ENCODE data around the gene COL2A1.

The COL2A1 gene

DNA sequence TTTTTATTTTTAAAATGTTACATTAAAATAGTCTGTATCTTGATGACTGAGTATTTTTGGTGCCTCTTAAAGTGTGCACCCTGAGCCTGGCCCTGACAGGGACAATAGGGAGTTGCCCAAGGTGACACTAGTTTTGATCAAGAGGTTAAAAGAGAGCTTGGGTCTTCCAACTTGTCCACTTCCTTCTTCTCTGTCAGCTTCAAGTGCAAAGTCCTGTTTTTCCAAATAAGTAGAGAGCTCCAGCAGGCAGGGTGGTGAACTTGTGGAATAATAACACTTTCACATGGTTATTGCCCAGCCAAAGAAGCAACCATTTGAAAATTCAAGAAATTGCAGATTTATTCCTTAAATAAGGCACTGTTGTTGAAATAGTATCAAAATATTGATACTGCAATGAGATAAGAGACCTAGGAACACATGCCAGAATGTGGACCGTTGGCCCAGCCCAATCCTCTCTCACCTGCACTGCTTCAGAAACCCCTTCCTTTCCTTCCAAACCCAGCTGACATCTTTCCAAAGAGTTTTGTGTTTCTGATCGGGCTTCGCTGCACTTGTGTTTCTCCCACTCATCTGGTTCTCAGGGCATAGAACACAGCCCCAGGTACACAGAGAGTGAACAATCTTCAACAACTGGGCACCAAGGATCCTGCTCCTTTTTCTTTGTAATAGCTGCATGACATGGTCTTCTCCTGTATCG, 13.8 kb upstream of the COL2A1 start:
- TF ChIP-seq, protein P1, sequence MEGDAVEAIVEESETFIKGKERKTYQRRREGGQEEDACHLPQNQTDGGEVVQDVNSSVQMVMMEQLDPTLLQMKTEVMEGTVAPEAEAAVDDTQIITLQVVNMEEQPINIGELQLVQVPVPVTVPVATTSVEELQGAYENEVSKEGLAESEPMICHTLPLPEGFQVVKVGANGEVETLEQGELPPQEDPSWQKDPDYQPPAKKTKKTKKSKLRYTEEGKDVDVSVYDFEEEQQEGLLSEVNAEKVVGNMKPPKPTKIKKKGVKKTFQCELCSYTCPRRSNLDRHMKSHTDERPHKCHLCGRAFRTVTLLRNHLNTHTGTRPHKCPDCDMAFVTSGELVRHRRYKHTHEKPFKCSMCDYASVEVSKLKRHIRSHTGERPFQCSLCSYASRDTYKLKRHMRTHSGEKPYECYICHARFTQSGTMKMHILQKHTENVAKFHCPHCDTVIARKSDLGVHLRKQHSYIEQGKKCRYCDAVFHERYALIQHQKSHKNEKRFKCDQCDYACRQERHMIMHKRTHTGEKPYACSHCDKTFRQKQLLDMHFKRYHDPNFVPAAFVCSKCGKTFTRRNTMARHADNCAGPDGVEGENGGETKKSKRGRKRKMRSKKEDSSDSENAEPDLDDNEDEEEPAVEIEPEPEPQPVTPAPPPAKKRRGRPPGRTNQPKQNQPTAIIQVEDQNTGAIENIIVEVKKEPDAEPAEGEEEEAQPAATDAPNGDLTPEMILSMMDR (IDR thresholded peaks at IDR 0.05; ENCODE audit: low read depth, low read length), result no peak
- no peak for DNase-seq (ENCODE audit: extremely low read depth, low read depth)

DNA sequence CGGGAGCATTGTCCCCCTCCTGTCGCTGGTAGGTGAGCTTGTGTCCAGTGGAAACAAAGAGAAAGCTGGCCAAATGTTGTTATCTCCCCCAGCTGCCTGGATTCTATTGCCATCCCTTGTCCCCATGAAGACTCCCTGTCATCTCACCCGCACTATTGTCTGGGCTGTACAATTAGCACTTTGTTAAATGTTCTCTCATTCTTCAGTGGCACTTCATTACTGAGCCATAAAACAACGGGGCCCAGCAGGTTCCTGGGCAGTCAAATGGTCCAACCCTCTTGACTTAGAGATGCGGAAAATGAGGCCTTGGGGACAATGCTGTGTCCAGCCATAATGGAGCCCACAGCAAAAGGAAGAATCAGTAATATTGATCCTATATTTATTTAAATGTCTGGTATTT, 13.2 kb upstream of the COL2A1 start:
- DNase-seq (ENCODE audit: extremely low read depth, low read depth), result no peak
- TF ChIP-seq, protein P1 (IDR thresholded peaks at IDR 0.05; ENCODE audit: low read depth, low read length), result no peak

DNA sequence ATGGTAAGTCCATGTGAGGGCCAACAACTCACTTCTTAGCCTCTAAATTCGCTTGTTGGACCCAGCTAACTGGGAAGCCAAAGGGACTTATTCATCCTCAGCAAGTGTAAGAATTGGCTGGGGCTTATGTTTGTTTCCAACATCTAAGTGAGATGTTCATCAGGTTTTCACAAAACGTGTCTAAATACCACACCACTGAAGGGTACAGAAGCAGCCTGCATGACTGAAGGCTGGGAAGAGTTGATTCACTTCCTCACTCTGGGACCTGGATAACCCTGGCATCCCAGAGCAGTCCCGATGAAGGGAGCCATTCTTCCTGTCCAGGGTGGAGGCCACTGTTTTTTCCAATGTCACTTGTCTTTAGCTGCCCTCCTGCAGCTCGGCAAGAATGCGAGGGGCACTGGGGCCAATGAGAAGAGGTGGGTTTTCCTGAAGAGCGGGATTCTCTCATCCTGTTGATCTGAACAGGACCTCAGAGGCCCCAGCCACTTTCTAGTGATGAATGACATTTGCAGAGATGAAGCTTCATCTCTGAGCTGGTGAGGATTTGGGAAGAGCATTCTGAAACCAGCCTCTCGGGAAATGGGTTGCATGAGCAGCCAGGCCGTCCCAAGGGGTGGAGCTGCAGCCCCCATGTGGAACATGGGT, 12.2 kb upstream of the COL2A1 start:
- no peak for DNase-seq (ENCODE audit: extremely low read depth, low read depth)
- TF ChIP-seq, protein P1 (IDR thresholded peaks at IDR 0.05; ENCODE audit: low read depth, low read length), result no peak

DNA sequence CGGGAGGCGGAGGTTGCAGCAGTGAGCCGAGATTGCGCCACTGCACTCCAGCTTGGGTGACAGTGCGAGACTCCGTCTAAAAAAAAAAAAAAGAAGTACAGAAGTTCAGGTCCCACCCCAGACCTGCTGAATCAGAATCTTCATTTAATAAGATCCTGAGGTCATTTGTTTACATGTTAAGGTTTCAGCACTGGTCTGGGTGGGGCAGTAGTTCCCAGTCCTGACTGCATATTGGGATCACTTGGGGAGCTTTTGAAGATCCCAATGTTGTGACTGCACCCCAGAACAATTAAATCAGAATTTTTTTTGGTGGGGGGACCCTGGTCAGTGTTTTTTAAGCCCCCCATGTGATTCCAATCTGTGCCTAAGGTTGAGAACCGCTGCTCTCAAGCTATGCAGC, 11.7 kb upstream of the COL2A1 start:
- DNase-seq (ENCODE audit: extremely low read depth, low read depth), result no peak
- TF ChIP-seq, protein P1 (IDR thresholded peaks at IDR 0.05; ENCODE audit: low read depth, low read length), result no peak

DNA sequence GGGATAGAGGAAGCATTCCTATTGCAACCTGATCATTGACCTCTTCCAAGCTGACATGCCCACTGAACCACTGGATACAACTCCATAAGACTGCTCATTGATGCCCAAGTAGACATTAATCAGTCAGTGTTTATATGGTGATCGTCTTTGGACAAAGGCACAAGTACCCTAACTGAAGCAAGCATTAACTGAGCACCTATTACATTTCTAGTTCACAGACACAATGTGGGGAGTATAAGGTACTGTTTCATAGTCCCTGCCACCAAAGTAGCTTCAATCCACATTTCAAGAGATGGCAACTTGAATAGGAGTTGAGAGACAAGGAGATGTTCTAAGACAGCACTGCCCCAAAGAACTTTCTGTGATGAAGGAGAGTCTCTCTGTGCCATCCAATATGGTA, 10.9 kb upstream of the COL2A1 start:
- no peak for DNase-seq (ENCODE audit: extremely low read depth, low read depth)
- TF ChIP-seq, protein P1 (IDR thresholded peaks at IDR 0.05; ENCODE audit: low read depth, low read length), result no peak

DNA sequence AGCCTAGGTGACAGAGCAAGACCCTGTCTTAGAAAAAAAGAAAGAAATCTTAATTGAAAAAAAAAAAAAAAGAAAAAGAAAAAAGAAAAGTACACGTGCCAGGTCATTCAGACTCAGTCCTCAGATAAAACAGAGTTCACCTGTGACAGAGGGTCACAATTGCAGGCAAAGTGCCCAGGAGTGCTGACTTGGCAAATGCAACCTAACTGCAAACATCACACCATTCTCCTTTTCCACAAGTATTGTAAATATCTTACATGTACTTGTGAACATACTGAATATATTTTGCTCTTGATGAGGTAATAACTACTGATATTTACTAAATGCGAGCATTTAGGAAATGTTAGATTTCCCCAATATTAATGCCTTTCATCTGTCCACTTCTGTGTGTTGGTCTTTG, 9.0 kb upstream of the COL2A1 start:
- TF ChIP-seq, protein P1 (IDR thresholded peaks at IDR 0.05; ENCODE audit: low read depth, low read length), result no peak

DNA sequence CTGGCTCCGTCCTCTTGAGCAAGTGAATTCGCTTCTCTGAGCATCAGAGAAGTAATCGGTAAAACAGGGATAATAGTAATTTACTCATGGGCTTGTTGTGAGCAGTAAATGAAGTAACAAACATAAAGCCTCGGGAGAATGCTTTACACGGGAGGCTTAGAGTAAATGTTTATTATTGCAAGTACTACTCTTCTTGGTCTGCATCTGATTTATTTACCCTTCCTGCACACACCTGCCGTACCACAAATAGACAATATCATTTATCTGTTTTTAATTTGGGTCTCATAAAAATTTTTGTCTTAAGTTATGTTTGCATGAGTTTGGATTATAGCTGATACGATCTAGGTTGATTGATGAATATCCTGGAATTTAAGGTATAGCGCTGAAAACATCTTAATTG, 7.8 kb upstream of the COL2A1 start:
- DNase-seq (ENCODE audit: extremely low read depth, low read depth), result no peak

More for the DNA sequence above, 9.0 kb upstream of the COL2A1 start:
- DNase-seq (ENCODE audit: extremely low read depth, low read depth), result no peak

More for the DNA sequence above, 7.8 kb upstream of the COL2A1 start:
- TF ChIP-seq, protein P1 (IDR thresholded peaks at IDR 0.05; ENCODE audit: low read depth, low read length), result no peak

All from AG09319 (cell line).